T-helper 9 cell (primary cell): ENCODE results near the gene PRKCE.
"Not testable (repeated sequence)": the region's sequence is repeated elsewhere in the genome, so short reads cannot be mapped to it uniquely, and the experiment has no call there.

ENCODE experiments used
- DNase-seq: peaks from one replicate; pipeline ENCODE4 v3.0.0-alpha.2; 2020

Gene PRKCE

DNA sequence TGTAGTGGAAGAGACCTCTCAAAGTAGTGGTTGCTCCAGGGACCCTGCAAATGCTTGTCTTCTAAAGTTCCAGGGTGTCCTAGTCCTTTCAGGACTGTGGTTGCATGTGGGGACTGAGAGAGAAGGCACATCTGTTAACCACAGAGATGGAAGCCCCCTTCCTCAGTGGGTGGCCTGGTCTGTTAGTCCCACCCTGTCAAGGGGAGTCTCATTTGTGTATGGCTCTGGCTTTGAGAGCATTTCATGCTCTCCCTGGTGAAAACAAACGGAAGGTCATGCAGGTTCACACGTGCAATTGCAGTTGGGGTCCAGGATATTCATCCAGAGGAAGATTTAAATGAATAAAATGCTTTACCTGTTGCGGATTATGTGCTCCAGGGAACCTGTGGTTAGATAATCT lies 219.6 kb downstream of the PRKCE start:
- no peak for DNase-seq

- DNase-seq = no peak
These were observed 220.1 kb downstream of the PRKCE start for GRCh38 chr2:45871541-45871940.

- DNase-seq = no peak
These were observed 220.7 kb downstream of the PRKCE start for GRCh38 chr2:45872211-45872610.

GRCh38 chr2:45874344-45874743 lies 222.9 kb downstream of the PRKCE start:
- DNase-seq = no peak

DNA sequence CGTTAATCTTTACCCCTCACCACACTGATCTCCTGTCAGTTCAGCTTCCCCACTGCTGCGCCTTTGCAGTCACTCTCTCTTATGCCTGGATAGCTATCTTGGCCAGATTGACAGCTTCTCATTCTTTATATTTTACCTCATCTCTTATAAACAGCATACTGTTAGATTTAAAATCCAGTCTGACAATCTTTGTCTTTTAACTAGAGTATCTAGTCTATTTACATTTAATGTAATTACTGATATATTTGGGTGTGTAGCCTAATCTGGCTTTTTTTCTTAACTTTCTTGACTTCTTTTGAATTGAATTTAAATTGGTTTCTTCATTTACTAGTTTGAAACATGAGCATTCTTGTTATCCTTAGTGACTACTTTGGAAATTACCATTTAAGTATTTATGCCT lies 225.1 kb downstream of the PRKCE start:
- DNase-seq = no peak

DNA sequence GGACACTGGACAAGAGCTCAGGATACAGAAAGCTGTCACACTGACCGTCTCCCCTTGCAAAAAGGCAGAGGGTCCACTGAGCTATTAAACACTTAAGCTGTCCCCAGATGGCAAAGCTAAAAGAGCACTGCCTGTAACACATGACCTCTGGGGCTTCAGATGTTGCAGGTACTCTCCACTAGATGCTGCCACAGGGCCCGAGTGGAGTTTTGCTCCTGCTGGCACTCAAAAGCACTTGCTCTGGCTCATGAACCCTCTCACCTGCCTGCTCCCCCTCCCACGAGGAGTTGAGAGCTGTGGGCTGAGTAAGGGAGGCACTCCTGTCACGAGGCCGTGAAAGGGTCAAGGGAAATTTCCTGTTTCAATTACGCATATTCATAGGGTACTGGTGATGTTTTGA lies 227.9 kb downstream of the PRKCE start:
- DNase-seq = no peak

GRCh38 chr2:45879936-45880335 lies 228.5 kb downstream of the PRKCE start:
- no peak for DNase-seq

DNA sequence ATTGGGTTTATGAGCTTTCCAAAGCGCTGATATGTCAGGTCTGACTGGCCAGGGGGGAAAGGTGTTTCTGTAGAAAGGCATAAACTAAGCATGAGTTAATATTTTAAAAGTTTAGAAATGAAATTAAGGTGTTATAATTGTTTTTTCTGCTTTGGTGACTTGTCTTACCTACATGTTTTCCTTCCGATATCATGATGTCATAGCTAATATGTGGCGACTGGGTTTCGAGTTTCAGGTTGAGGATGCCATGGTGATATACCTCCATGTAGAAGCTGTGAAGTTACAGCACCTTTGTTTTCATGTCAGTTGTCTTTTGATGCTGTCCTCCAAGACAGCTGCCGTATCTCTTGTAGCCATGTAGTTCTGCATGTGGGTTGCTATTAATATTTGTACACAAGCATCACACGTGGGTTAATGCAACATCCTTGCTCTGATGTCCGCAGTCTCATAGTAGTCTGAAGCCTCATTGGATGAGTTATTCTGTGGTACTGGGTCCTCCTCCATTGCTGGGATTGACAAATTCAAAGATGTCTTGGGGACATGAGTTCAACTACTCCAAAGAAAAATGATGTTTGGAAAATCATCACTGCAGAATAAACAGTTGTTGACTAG lies 230.6 kb downstream of the PRKCE start:
- DNase-seq = no peak

DNA sequence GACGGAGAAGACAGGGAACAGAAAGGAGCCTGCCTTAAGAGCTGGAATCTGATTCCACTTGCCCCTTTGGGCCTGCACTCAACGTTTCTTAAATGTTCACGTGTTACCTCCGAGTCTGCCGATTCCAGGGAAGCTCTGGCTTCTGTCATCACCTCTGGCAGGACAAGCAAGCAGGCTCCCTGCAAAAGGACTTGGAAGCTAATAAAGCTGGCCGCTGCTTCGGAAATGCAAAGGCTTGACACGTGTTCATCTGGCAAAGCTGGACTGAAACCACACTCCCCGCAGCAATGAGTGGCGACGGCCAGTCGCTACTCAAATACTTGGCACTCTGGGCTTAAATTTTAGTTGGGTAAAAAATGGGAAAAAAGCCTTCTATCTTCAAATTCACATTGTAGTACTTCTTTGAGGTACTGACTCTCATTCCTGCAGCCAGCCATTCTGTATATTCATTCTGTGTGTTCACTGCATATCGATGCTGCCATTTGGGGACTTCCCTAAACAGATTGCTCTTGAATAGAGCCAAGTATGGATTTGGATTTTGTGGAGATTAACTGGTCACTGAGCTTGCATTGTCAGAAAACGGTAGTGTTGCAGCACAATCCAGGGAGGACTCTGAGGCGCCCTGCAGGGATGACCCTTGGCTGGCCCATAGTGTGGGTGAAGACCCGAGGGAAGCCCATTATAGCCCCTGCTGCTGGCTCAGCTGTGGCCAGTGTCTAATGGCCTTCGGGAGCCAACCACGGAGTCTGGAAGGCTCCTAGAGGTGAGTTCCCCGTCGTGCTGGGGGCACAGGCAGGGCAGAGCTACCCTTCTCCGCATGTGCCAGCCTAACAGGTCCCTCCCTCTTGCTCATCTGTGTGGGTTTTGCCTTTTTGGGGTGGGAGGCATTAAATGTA lies 231.5 kb downstream of the PRKCE start:
- no peak for DNase-seq

- no peak for DNase-seq
These were observed 232.1 kb downstream of the PRKCE start for GRCh38 chr2:45883603-45884000.

DNA sequence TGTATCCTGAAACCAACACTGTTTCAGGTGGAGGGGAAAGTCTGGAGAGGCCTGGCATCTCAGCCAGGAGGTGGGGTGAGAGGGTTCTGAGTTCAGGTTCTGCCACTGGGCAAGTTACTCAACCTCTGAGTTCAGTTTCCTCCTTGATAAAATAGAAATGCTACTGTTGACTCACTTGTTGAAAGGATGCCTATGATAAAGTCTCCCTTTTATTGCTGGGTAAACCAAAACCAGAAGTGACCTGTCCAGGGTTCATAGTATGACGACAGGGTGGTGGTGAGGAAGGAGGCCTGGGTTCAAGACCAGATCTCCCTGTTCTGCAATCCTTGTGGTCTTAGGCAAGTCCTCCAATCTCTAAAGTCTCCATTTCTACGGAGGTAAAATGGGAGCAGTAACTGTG lies 232.7 kb downstream of the PRKCE start:
- no peak for DNase-seq

DNA sequence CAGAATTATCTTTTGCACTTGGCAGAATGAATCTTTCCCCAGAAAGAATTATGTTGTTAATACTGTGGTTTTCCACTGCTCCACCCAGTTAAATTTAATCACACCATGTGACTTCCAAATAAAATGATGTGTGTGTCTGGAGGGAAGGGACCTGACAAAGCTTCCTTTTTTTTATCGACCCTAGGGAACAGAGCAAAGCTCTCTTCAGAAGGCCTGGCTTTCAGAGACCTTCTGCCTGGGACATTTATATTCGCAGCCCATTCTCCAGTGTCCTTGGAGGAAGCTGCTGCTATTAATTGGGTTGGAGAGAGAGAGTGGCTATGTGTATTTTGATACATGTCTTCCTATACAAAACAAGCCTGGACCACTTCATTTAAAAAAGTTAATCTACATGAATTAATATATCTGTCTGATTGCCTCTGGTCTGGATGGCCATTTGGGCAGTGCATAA lies 233.7 kb downstream of the PRKCE start:
- no peak for DNase-seq

DNA sequence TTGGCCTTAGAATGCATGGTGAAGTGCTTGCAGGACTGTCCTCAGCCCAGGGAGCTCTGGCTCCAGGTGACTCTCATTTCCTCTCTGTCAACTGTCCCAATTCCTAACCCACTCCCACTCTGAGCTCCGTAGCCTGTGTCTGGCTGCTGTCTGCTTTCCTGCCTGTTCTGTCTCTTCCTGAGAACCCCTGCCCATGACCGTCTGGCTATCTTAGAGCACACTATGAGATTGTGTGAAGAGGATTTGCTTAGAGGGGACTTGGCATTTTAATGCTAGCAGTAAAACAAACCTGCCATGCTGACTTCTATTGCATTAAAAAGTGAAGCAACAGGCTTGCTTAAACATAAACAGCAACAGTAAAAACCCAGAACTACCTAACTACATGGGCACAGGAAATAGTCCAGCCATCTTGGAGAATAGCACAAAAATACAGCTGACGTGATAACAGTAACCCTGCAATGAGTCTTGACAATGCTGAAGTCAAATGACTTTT lies 234.7 kb downstream of the PRKCE start:
- no peak for DNase-seq

DNA sequence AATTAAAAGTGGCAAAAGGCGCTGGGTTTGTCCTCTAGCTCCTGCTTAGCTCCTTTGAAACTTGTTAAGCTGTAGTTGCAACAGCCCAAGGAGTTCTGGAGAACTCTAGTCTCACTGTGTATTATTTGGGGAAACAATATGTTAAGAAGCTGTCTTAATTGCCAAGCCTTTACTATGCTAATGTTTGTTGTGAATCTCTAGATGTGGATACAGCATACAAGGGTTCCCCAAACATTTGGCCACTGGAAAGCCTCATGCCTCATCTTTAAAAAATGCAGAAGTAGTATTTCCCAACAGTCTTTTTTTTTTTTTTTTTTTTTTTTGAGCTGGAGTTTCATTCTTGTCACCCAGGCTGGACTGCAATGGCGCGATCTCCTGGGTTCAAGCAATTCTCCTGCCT lies 236.7 kb downstream of the PRKCE start:
- DNase-seq = no peak

DNA sequence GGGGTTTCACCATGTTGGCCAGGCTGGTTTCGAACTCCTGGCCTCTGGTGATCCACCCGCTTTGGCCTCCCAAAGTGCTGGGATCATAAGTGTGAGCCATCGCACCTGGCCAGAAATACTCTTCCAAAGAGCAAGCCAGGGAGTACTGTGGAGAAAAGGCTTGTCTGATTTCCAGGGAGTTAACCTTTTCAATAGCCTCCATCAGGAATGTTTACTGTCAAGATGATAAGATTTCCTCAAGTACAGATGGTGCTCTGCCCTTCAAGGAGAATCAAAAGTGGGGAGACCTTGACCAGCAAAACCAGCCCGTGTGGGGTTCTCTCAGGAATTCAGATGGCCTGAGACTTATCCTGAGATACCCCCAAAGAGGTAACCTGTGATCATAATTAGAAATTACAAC lies 237.2 kb downstream of the PRKCE start:
- no peak for DNase-seq

GRCh38 chr2:45889053-45889452 lies 237.6 kb downstream of the PRKCE start:
- DNase-seq = no peak

GRCh38 chr2:45889620-45890370 lies 238.3 kb downstream of the PRKCE start:
- no peak for DNase-seq

DNA sequence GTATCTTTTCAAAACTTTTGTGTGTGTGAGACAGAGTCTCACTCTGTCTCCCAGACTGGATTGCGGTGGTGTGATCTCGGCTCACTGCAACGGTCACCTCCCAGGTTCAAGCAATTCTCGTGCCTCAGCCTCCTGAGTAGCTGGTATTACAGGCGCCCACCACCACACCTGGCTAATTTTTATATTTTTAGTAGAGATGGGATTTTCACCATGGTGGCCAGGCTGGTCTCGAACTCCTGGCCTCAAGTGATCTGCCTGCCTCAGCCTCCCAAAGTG lies 238.8 kb downstream of the PRKCE start:
- not testable (repeated sequence) for DNase-seq

DNA sequence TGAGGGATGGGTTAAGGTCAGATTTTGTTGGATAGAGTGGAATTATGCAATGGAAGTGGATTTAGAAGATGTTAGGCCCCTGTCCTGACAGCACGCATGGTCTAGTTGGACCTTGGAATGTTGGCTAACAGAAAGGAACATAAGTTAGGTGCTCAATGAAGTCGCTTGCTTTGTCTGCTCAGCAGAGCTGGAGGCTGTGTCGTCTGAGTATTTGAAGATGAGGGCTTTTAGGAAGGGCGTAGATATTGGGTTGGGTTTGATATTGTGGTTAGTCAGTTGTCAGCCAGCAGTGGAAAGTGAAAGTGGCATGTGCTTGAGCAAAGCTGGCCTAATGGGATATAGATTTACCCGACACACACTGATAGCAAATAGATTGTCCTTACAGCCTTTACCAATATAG lies 239.3 kb downstream of the PRKCE start:
- no peak for DNase-seq

GRCh38 chr2:45891719-45892424 lies 240.4 kb downstream of the PRKCE start:
- no peak for DNase-seq

DNA sequence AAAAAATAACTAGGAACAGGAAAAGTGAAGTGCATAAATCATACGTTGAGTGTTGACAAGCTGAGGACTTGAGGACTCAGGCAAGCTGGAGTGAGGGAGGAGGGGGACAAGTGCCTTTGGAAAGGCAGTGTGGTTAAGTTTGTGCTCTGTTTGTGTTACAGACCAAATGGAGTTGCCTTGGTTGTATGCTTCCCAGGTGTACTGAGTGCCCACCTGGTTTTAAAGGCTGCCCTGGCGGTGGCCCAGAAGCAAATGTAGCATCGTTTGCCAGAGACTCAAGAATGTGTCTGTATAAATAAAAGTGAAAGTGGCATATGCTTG lies 240.9 kb downstream of the PRKCE start:
- no peak for DNase-seq

DNA sequence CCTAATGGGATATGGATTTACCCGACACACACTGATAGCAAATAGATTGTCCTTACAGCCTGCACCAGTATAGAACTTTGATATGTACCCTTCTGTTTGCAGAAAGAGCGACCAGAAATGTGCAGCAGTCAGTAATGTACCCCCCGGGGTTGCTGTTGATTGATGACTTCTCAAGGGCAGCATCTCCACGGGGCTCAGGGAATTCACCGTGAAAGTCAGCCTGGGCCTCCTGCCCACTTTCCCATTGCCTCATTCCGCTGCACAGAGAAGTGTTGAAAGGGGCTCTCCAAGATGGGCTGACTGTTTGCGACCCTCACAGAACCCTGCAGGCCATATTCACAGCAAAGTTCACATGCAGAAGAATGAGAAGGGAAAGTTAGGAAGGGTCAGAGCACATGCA lies 241.3 kb downstream of the PRKCE start:
- DNase-seq = no peak

- DNase-seq = no peak
These were observed 242.7 kb downstream of the PRKCE start for GRCh38 chr2:45894211-45894610.
